Small intestine (tissue), 7 donors: ENCODE data around the gene REC114. TPM values are rescaled to one million over a fixed set of nuclear protein-coding genes. Genes with fewer than 3 reads are reported as not detected.

Experiments
- DNase-seq, 2 donors: peaks; one replicate each; pipeline versions ENCODE4 v3.0.0 to v3.0.0-alpha.2; 2013
- FAIRE-seq: peaks from 2 replicates; lab custom pipeline; 2012; peaks lifted over from hg19 to GRCh38; lab: Jason Lieb, UNC
- H3K27ac ChIP-seq, 3 donors: one replicate each; pipeline ENCODE4 v1.5.1; 2013; ENCODE audit warnings: low read length in 2 of 3, mild to moderate bottlenecking in 2 of 3, control low read depth in 1 of 3, inconsistent platforms in 1 of 3, low read depth in 1 of 3, moderate library complexity in 1 of 3
- H3K27me3 ChIP-seq, 3 donors: one replicate each; pipeline ENCODE4 v1.6.1; 2013; ENCODE audit warnings: low read length in 3 of 3, inconsistent platforms in 1 of 3; ENCODE audit not compliant: control insufficient read depth in 3 of 3, insufficient read depth in 3 of 3
- H3K36me3 ChIP-seq, 3 donors: one replicate each; pipeline ENCODE4 v1.6.1; 2013; ENCODE audit warnings: low read length in 3 of 3, inconsistent platforms in 1 of 3, low read depth in 1 of 3, mild to moderate bottlenecking in 1 of 3, moderate library complexity in 1 of 3; ENCODE audit not compliant: control insufficient read depth in 3 of 3, insufficient read depth in 2 of 3
- H3K4me1 ChIP-seq, 3 donors: one replicate each; pipeline ENCODE4 v1.6.1; 2013; ENCODE audit warnings: low read length in 2 of 3, inconsistent platforms in 1 of 3, low read depth in 1 of 3, mild to moderate bottlenecking in 1 of 3, moderate library complexity in 1 of 3; ENCODE audit not compliant: control insufficient read depth in 3 of 3, insufficient read depth in 2 of 3
- H3K4me3 ChIP-seq, 3 donors: one replicate each; pipeline ENCODE4 v1.5.1; 2013; ENCODE audit warnings: low read length in 3 of 3, control low read depth in 1 of 3, inconsistent platforms in 1 of 3, low read depth in 1 of 3, mild to moderate bottlenecking in 1 of 3, moderate library complexity in 1 of 3
- H3K9me3 ChIP-seq, 2 donors: one replicate each; pipeline ENCODE4 v1.6.1; 2013; ENCODE audit warnings: low read depth in 1 of 2, low read length in 1 of 2; ENCODE audit not compliant: control insufficient read depth in 2 of 2, insufficient read depth in 1 of 2
- WGBS, 3 donors: extraction: QIAGEN DNeasy Blood & Tissue Kit; methylation state at CpG; one replicate each; pipeline ENCODE4 v1.1.7; 2013; 5-methylcytosine and 5-hydroxymethylcytosine counted together
- polyA plus RNA-seq, 4 donors: library from polyadenylated mRNA; stranded (reverse) in 3 of 4; unstranded in 1 of 4; fragments of 200-250 nt in 3 of 4; fragments of 120-200 nt in 1 of 4; gene quantifications; one replicate each; pipeline versions ENCODE4 v1.2.1 to v1.2.3, GENCODE V29; 2013
- donor health status: healthy with polysubstance abuse.
- donor health status: control.
- donor health status: control.
- donor health status: Bipolar disorder and iron deficiency.
- donor health status: healthy.

Gene REC114
- polyA plus RNA-seq, 4 donors, result 0.13 TPM; not detected in 3

DNA sequence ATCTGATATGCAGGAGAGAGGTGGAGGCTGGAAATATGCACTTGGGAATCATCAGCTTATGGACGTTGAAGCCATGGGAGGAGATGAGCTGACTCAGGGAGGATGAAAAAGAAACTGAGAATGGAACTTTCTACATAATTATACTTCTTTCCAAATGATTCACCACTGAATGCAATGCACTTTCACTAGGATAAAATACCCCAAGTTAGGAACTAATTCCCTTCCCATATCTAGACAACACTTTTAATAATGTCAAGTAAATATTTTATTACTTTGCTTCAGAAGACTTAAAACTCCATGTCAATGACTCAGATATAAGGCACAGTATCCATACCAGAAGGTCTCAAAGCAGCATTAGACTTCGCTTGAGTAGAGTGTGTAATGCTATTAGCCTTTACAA lies 166.0 kb downstream of the REC114 start:
- no peak for FAIRE-seq
- WGBS, 3 donors, result 57 to 63% (median 57%) methylated on average over 2 of the region's 2 CpGs
- H3K27ac ChIP-seq, result peak overlapping the region in 1 of 3 donors; percentile 21
- peaks cover 0 to 14% (median 5%) of the 10 kb centered on the region in 3 donors for H3K4me1 ChIP-seq
- H3K27me3 ChIP-seq, result no peaks in the 10 kb centered on the region
- no peaks in the 10 kb centered on the region for H3K9me3 ChIP-seq
- H3K36me3 ChIP-seq, result peaks cover 0 to 10% (median 2%) of the 10 kb centered on the region in 3 donors
- DNase-seq, result no peak
- no peak overlapping the region for H3K4me3 ChIP-seq

Other genes with a start within 250 kb of the REC114 start
- under 1 TPM; 0.13 to 0.45 (median 0.27) TPM for gene HCN4, start 74.2 kb upstream of the REC114 start, polyA plus RNA-seq
- 100 to 1,000 TPM in 2 of 4 donors, 10 to 100 TPM in 2; 57.7 to 323 (median 97.5) TPM for gene NPTN, start 190.2 kb downstream of the REC114 start, polyA plus RNA-seq
- 10 to 100 TPM in 3 of 4 donors, 1 to 10 TPM in 1; 7.8 to 86.5 (median 25.5) TPM for gene CD276, start 241.2 kb downstream of the REC114 start, polyA plus RNA-seq